ENCODE measurements around the gene OLFML2B. TPM values are rescaled to one million over a fixed set of nuclear protein-coding genes. Genes with fewer than 3 reads are reported as not detected.

The OLFML2B gene
- polyA plus RNA-seq, 4 donors, result 0.54 to 11.4 (median 1.9) TPM

GRCh38 chr1:161950377-161950776, 73.3 kb downstream of the OLFML2B start:
- FAIRE-seq (no peak), DNase-seq (no peak)
- no peaks in the 10 kb centered on the region for H3K27me3 ChIP-seq (ENCODE audit: control insufficient read depth in 3 of 3, insufficient read depth in 3 of 3, low read length in 3 of 3)
- H3K36me3 ChIP-seq (ENCODE audit: control insufficient read depth in 3 of 3, insufficient read depth in 2 of 3, low read depth in 1 of 3, low read length in 3 of 3), result no peaks in the 10 kb centered on the region
- H3K4me1 ChIP-seq (ENCODE audit: control insufficient read depth in 3 of 3, insufficient read depth in 2 of 3, low read depth in 1 of 3, low read length in 2 of 3), result no peaks in the 10 kb centered on the region
- no peaks in the 10 kb centered on the region for H3K9me3 ChIP-seq (ENCODE audit: control insufficient read depth in 2 of 2, insufficient read depth in 1 of 2, low read depth in 1 of 2, low read length in 1 of 2)
- no peak overlapping the region for H3K27ac ChIP-seq (ENCODE audit: low read depth in 1 of 3, low read length in 2 of 3)
- 92 to 97% (median 97%) methylated on average over 1 of the region's 1 CpG for WGBS, 3 donors
- no peak overlapping the region for H3K4me3 ChIP-seq (ENCODE audit: low read depth in 1 of 3, low read length in 3 of 3)

GRCh38 chr1:161949548-161949947, 74.1 kb downstream of the OLFML2B start:
- no peak for FAIRE-seq
- no peaks in the 10 kb centered on the region for H3K4me1 ChIP-seq (ENCODE audit: control insufficient read depth in 3 of 3, insufficient read depth in 2 of 3, low read depth in 1 of 3, low read length in 2 of 3)
- DNase-seq, result no peak
- no peaks in the 10 kb centered on the region for H3K36me3 ChIP-seq (ENCODE audit: control insufficient read depth in 3 of 3, insufficient read depth in 2 of 3, low read depth in 1 of 3, low read length in 3 of 3)
- WGBS, 3 donors, result 83 to 96% (median 84%) methylated on average over 2 of the region's 2 CpGs
- no peak overlapping the region for H3K4me3 ChIP-seq (ENCODE audit: low read depth in 1 of 3, low read length in 3 of 3)
- no peaks in the 10 kb centered on the region for H3K9me3 ChIP-seq (ENCODE audit: control insufficient read depth in 2 of 2, insufficient read depth in 1 of 2, low read depth in 1 of 2, low read length in 1 of 2)
- H3K27me3 ChIP-seq (ENCODE audit: control insufficient read depth in 3 of 3, insufficient read depth in 3 of 3, low read length in 3 of 3), result no peaks in the 10 kb centered on the region
- H3K27ac ChIP-seq (ENCODE audit: low read depth in 1 of 3, low read length in 2 of 3), result no peak overlapping the region

- DNase-seq (no peak), FAIRE-seq (no peak)
- Histone ChIP-seq H3K4me3 (ENCODE audit: low read depth in 1 of 3, low read length in 3 of 3) (no peak overlapping the region), H3K27me3 (ENCODE audit: control insufficient read depth in 3 of 3, insufficient read depth in 3 of 3, low read length in 3 of 3) (no peaks in the 10 kb centered on the region), H3K9me3 (ENCODE audit: control insufficient read depth in 2 of 2, insufficient read depth in 1 of 2, low read depth in 1 of 2, low read length in 1 of 2) (no peaks in the 10 kb centered on the region), H3K4me1 (ENCODE audit: control insufficient read depth in 3 of 3, insufficient read depth in 2 of 3, low read depth in 1 of 3, low read length in 2 of 3) (no peaks in the 10 kb centered on the region), H3K27ac (ENCODE audit: low read depth in 1 of 3, low read length in 2 of 3) (no peak overlapping the region), H3K36me3 (ENCODE audit: control insufficient read depth in 3 of 3, insufficient read depth in 2 of 3, low read depth in 1 of 3, low read length in 3 of 3) (no peaks in the 10 kb centered on the region)
- WGBS, 3 donors, result 65 to 85% (median 82%) methylated on average over 4 of the region's 4 CpGs
These were observed 75.2 kb downstream of the OLFML2B start for GRCh38 chr1:161948435-161948834.

GRCh38 chr1:161946071-161946987, 77.3 kb downstream of the OLFML2B start:
- no peaks in the 10 kb centered on the region for H3K27me3 ChIP-seq (ENCODE audit: control insufficient read depth in 3 of 3, insufficient read depth in 3 of 3, low read length in 3 of 3)

GRCh38 chr1:161945306-161946060, 78.2 kb downstream of the OLFML2B start:
- no peak for DNase-seq
- H3K4me1 ChIP-seq (ENCODE audit: control insufficient read depth in 3 of 3, insufficient read depth in 2 of 3, low read depth in 1 of 3, low read length in 2 of 3), result no peaks in the 10 kb centered on the region
- no peaks in the 10 kb centered on the region for H3K9me3 ChIP-seq (ENCODE audit: control insufficient read depth in 2 of 2, insufficient read depth in 1 of 2, low read depth in 1 of 2, low read length in 1 of 2)
- no peaks in the 10 kb centered on the region for H3K36me3 ChIP-seq (ENCODE audit: control insufficient read depth in 3 of 3, insufficient read depth in 2 of 3, low read depth in 1 of 3, low read length in 3 of 3)
- no peak overlapping the region for H3K27ac ChIP-seq (ENCODE audit: low read depth in 1 of 3, low read length in 2 of 3)
- H3K4me3 ChIP-seq (ENCODE audit: low read depth in 1 of 3, low read length in 3 of 3), result no peak overlapping the region
- 90 to 91% (median 90%) methylated on average over 3 of the region's 3 CpGs for WGBS, 3 donors
- no peak for FAIRE-seq
- H3K27me3 ChIP-seq (ENCODE audit: control insufficient read depth in 3 of 3, insufficient read depth in 3 of 3, low read length in 3 of 3), result no peaks in the 10 kb centered on the region

More at GRCh38 chr1:161946071-161946987, 77.3 kb downstream of the OLFML2B start:
- no peak for DNase-seq
- Histone ChIP-seq H3K9me3 (ENCODE audit: control insufficient read depth in 2 of 2, insufficient read depth in 1 of 2, low read depth in 1 of 2, low read length in 1 of 2) (no peaks in the 10 kb centered on the region), H3K36me3 (ENCODE audit: control insufficient read depth in 3 of 3, insufficient read depth in 2 of 3, low read depth in 1 of 3, low read length in 3 of 3) (no peaks in the 10 kb centered on the region), H3K4me3 (ENCODE audit: low read depth in 1 of 3, low read length in 3 of 3) (no peak overlapping the region), H3K27ac (ENCODE audit: low read depth in 1 of 3, low read length in 2 of 3) (no peak overlapping the region), H3K4me1 (ENCODE audit: control insufficient read depth in 3 of 3, insufficient read depth in 2 of 3, low read depth in 1 of 3, low read length in 2 of 3) (no peaks in the 10 kb centered on the region)
- FAIRE-seq, result no peak
- WGBS, 3 donors, result 87 to 98% (median 95%) methylated on average over 5 of the region's 5 CpGs

- no peaks in the 10 kb centered on the region for H3K27me3 ChIP-seq (ENCODE audit: control insufficient read depth in 3 of 3, insufficient read depth in 3 of 3, low read length in 3 of 3)
- DNase-seq (no peak), FAIRE-seq (no peak)
- no peak overlapping the region for H3K27ac ChIP-seq (ENCODE audit: low read depth in 1 of 3, low read length in 2 of 3)
- H3K9me3 ChIP-seq (ENCODE audit: control insufficient read depth in 2 of 2, insufficient read depth in 1 of 2, low read depth in 1 of 2, low read length in 1 of 2), result no peaks in the 10 kb centered on the region
- no peaks in the 10 kb centered on the region for H3K36me3 ChIP-seq (ENCODE audit: control insufficient read depth in 3 of 3, insufficient read depth in 2 of 3, low read depth in 1 of 3, low read length in 3 of 3)
- no peaks in the 10 kb centered on the region for H3K4me1 ChIP-seq (ENCODE audit: control insufficient read depth in 3 of 3, insufficient read depth in 2 of 3, low read depth in 1 of 3, low read length in 2 of 3)
- 90 to 93% (median 92%) methylated on average over 2 of the region's 2 CpGs for WGBS, 3 donors
- H3K4me3 ChIP-seq (ENCODE audit: low read depth in 1 of 3, low read length in 3 of 3), result no peak overlapping the region
These were observed 79.3 kb downstream of the OLFML2B start for GRCh38 chr1:161944381-161944780.

GRCh38 chr1:161943737-161944136, 79.9 kb downstream of the OLFML2B start:
- Histone ChIP-seq H3K4me1 (ENCODE audit: control insufficient read depth in 3 of 3, insufficient read depth in 2 of 3, low read depth in 1 of 3, low read length in 2 of 3) (no peaks in the 10 kb centered on the region), H3K27me3 (ENCODE audit: control insufficient read depth in 3 of 3, insufficient read depth in 3 of 3, low read length in 3 of 3) (no peaks in the 10 kb centered on the region), H3K4me3 (ENCODE audit: low read depth in 1 of 3, low read length in 3 of 3) (no peak overlapping the region), H3K27ac (ENCODE audit: low read depth in 1 of 3, low read length in 2 of 3) (no peak overlapping the region), H3K9me3 (ENCODE audit: control insufficient read depth in 2 of 2, insufficient read depth in 1 of 2, low read depth in 1 of 2, low read length in 1 of 2) (no peaks in the 10 kb centered on the region), H3K36me3 (ENCODE audit: control insufficient read depth in 3 of 3, insufficient read depth in 2 of 3, low read depth in 1 of 3, low read length in 3 of 3) (no peaks in the 10 kb centered on the region)
- peak; percentile 14 to 35 for DNase-seq
- 81 to 95% (median 87%) methylated on average over 1 of the region's 1 CpG for WGBS, 3 donors
- FAIRE-seq, result no peak

- no peak overlapping the region for H3K4me3 ChIP-seq (ENCODE audit: low read depth in 1 of 3, low read length in 3 of 3)
- no peak for DNase-seq
- no peaks in the 10 kb centered on the region for H3K4me1 ChIP-seq (ENCODE audit: control insufficient read depth in 3 of 3, insufficient read depth in 2 of 3, low read depth in 1 of 3, low read length in 2 of 3)
- no peak for FAIRE-seq
- H3K27ac ChIP-seq (ENCODE audit: low read depth in 1 of 3, low read length in 2 of 3), result no peak overlapping the region
- 79 to 94% (median 91%) methylated on average over 8 of the region's 8 CpGs for whole genome bisulfite sequencing, 3 donors
- no peaks in the 10 kb centered on the region for H3K9me3 ChIP-seq (ENCODE audit: control insufficient read depth in 2 of 2, insufficient read depth in 1 of 2, low read depth in 1 of 2, low read length in 1 of 2)
- H3K27me3 ChIP-seq (ENCODE audit: control insufficient read depth in 3 of 3, insufficient read depth in 3 of 3, low read length in 3 of 3), result no peaks in the 10 kb centered on the region
- no peaks in the 10 kb centered on the region for H3K36me3 ChIP-seq (ENCODE audit: control insufficient read depth in 3 of 3, insufficient read depth in 2 of 3, low read depth in 1 of 3, low read length in 3 of 3)
These were observed 81.8 kb downstream of the OLFML2B start for GRCh38 chr1:161941726-161942436.

Data from small intestine (tissue), 7 donors.